Measurements from ENCODE around the gene PRKAG3.
"Not testable (repeated sequence)": the region's sequence is repeated elsewhere in the genome, so short reads cannot be mapped to it uniquely, and the experiment has no call there.

PRKAG3 gene

GRCh38 chr2:218780046-218780445 is 51.6 kb downstream of the PRKAG3 start:
- no peak for DNase-seq

- DNase-seq = no peak
Measured at GRCh38 chr2:218777276-218777990, 54.2 kb downstream of the PRKAG3 start.

- no peak for DNase-seq
Measured at GRCh38 chr2:218776488-218776887, 55.1 kb downstream of the PRKAG3 start.

- DNase-seq = no peak
Measured at GRCh38 chr2:218773881-218774280, 57.7 kb downstream of the PRKAG3 start.

GRCh38 chr2:218772759-218773158 is 58.8 kb downstream of the PRKAG3 start:
- not testable (repeated sequence) for DNase-seq
